Inflammatory macrophage treated with lipopolysaccharide for 1 hour (primary cell): ENCODE data around the gene KLF6.
"Not testable (repeated sequence)": the region's sequence is repeated elsewhere in the genome, so short reads cannot be mapped to it uniquely, and the experiment has no call there.

Source experiments
- DNase-seq, 2 donors: peaks; one replicate each; pipeline ENCODE4 v3.0.0-alpha.2; 2020 to 2022

The KLF6 gene

DNA sequence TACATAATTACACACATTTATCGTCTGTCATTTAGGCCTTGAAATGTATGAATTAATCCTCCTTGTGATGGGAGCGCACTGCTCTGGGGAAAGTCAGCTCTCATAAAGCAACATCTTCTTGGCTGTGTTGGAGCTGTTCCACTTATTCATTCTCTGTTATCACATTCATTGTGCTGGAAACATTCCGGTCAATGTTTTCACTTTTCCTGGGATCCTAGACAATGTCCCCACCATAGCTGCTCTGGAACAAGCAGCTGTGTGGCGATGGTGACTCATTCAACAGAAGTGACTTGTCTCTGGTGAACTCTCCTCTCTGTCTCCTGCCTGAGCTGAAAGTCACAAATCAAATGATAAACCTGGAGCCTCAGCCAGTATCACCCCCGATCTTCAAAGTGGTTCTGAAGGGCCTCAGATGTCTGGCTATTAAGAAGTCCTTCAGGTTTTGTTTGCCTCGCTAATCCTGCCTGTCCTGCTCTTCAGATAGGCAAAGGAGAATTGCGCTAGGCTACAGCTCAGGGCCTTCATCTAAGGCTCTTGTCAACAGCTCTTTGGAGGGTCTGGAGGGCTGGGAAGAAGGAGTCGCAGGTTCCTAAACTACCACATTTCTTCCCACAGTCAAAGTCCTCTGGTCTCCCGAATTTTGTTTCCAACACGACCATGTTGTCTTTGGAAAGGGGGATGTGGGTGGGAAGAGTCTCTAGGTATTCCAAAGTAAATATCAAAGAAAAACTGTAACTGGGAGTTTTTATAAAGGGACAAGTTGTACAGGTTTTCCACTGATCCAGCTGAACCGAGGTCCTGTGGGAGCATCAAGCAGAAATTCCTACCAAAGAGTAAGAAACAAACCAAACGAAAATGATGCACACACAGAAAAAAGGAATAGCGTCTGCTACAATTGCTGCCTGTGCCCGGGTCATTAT is 29.3 kb downstream of the KLF6 start:
- DNase-seq: no peak

DNA sequence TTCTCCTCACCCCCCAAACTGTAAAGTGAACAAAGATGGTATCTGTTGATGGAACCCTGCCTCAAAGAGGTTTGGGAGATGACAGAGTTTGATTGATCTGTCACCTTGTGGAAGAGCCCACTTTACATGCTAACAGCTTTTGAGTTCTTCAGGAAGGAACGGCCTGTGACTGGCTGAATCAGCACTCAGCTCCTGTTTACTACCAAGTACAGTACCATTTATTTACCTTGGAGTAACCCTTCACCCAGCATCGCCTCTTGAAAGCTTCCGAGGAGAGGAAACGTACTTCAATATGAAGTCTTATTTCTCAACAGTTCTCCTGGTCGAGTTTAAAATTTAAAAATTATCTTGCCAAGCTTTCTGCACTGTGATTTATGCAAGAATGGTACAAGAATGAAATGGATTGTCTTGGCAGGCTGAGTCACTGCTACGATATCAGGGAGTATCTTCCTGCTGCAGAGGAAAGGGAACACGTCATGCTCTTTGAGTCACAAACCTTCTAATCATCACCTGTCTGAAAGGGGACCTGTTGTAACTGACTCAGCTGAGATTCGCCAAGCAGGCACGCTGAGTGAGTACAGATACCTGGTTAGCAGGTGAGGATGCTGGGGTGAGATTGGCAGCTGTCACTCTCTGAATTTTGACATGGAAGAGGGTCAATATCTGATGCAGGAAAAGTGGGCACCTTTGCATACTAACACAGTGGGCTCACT is 30.1 kb downstream of the KLF6 start:
- DNase-seq: no peak

DNA sequence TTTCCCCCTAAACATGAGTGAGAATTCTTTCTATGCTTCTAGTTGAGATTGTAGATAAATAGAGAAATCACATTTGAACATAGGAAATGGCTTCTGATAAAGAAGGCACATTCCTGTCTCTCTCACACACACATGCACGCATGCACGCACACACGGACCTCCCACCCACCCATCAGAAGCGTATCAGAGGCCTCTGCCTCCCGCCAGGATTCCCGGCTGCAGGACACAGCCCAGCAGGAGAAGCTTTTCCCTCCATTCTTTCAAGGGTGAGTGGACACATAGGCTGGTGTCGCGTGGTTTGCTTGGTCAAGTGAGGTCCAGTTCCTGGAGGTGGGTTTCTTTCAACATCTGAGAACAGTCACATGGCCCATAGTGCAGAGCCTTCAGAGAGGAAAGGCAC is 34.2 kb downstream of the KLF6 start:
- DNase-seq: no peak

DNA sequence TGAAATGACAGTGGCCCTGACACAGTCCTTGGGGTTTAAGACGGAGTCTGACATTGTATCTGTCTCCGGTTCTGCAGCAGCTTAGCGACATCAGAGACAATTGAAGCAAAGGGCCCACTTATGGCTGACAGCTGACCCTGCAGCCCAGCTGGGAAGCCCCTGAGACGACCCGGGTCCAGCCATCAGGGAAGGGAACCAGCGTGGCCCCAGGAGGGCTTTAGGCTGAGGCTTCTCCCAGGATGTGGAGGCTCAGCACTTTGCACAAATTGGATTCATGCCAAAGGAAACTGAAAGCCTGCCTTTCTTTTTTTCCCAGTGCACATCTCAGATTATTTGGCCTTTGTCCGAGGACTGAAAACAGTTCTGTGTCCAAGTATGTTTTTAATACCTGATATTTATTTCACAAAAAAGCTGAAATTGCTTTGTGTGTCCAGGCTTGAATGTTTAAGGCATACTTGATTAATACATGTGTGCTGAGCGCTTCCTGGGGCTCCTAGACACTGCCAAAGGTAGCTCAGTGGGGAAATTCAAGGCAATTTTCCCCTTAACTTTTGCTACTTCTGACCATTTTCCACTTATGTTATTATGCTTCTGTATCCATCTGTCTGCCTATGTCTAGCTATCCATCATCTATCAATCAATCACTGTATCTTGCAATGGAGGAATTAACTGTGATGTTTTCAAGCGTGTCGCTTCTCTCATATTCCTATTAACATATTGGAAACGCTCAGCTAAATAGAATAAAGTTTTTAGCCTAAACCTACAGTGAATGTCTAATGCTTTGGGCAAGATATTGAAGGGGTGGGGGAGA is 34.8 kb downstream of the KLF6 start:
- peak in 1 of 2 donors; percentile 52 for DNase-seq

DNA sequence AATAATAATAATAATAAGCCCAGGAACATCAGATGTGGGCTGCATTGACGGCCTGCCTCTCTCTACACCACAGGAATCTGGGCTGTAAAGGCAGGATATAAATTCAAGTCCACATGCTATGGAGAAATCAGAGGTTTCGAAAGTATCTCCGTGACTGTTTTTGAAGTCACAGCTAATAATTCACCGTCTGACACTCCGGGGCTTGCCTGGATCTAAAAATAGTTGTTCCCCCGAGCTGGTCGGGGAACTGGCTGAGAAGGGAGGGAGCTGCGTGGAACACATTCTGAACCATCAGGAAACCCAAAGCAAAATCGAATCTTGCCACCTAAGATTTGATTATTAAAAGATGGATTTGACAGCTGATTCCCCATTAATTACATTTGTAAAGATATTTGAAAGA is 35.4 kb downstream of the KLF6 start:
- DNase-seq: peak; percentile 66 to 88

DNA sequence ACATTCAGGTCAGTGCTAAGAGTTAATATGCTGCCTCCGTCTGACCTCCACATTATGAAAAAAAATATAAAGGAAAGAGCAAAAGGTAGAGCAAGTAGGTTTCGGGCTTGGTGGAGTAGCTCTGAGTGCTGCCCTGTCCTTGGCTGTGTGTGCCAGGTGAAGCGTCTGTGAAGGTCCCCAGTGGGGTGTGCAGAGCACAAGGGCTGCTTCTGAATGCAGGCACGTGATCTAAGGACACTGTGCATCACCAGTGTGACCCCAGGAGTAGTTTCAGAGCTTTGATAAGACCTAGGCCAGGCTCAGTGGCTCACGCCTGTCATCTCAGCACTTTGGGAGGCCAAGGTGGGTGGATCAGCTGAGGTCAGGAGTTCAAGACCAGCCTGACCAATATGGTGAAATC is 36.0 kb downstream of the KLF6 start:
- no peak for DNase-seq

DNA sequence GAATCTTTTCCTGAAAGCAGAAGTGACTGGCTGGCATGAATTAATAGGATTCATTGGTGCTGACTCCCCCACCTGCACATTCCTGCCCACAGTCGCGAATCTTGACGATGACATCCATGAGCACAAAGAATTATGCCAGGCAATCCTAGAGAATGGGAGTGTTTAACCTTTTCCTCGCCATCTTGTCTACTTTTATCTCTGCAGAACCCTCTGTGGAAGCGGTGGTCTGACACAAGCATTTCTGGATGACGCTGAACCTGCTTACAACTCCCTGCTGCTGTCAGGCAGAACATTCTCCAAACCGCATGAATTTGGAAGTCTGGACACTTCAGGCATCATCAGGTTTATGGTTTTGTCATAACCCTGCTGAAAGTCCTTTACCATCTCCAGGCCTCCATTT is 36.5 kb downstream of the KLF6 start:
- DNase-seq: no peak

DNA sequence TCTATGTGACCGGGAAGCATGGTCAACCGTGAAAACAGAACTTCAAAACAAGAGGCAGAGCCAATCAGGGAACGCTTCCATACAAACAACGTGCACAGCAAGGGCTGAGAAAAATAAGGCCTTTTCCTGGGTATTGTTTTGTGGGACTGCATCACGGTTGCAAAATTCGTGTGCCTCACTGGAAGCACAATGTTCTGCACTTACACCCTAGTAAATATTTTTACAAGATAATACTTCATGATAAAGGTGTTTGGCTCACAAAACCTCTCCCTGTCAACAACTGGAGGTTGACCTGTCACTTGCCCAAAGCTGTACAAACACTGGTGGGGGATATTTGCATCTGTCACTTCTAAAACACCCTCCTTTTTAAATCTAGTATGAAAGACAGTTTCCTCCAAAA is 37.0 kb downstream of the KLF6 start:
- DNase-seq: no peak

DNA sequence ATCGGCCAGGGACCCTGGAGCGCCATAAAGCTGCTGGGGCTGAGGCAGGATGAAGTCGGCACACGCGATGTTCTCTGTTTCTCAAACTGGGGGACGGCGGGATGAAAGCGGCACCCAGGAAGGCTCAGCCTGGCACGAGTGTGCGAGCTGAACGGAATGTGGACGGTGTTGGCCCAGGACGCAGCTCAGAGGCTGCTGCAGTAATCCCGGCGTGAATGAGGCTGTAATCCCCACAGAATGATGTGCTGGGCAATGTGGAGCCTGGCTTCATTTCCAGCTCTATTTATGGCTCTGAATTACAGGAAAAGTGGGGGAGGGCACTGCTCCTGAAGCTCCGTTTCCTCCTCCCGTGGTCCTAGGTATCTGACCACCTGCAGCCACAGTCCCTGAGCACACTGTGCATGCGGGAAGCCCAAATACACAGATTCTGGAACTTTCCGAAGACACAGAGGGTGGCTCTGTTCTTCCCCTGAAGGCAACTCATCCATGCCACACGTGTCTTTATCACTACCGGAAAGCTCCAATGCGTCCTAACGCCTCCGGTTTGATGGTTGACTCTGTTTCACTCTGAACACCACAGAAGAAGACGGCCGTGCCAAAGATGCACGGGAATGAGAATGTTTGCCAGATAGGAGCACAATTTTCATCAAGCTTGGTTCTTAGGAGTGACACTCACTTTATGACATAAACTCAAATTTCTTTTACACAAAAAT is 37.6 kb downstream of the KLF6 start:
- DNase-seq: no peak

DNA sequence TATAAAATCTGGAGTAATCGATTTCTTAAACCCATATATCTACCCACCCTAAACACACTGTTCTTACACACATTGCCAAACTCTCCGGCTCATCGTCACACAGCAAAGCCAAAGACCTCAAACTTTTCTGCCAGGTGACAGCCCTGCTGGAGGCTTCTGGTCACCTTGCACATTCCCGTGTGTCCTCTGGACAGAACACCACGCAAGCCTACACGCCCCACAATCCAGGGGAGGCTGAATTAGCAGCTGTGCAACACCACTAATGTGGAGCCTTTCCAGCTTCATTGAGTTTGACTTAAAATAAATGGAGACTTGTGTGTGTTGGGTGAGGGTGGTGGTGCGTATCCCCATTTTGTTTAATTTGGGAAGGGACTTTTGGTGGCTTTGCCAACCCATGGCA is 38.4 kb downstream of the KLF6 start:
- no peak for DNase-seq

DNA sequence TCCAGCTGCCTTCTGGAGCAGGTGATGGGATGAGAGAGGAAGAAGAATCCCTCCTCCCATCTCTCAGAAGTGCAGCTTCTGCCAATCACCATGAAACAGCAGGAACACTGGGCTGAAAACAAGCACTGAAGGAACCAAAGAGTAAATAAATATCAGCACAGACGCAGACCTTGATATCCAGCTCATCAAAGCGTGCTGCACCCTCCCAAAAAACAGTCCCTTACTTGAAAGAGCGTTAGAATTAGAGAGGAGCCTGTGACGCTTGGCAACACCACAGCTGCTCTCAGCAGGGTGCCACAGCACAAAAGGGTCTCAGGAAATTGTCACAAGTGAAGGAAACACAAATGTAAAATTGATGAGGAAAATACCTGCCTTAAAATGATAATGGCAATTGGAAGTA is 39.5 kb downstream of the KLF6 start:
- DNase-seq: no peak

DNA sequence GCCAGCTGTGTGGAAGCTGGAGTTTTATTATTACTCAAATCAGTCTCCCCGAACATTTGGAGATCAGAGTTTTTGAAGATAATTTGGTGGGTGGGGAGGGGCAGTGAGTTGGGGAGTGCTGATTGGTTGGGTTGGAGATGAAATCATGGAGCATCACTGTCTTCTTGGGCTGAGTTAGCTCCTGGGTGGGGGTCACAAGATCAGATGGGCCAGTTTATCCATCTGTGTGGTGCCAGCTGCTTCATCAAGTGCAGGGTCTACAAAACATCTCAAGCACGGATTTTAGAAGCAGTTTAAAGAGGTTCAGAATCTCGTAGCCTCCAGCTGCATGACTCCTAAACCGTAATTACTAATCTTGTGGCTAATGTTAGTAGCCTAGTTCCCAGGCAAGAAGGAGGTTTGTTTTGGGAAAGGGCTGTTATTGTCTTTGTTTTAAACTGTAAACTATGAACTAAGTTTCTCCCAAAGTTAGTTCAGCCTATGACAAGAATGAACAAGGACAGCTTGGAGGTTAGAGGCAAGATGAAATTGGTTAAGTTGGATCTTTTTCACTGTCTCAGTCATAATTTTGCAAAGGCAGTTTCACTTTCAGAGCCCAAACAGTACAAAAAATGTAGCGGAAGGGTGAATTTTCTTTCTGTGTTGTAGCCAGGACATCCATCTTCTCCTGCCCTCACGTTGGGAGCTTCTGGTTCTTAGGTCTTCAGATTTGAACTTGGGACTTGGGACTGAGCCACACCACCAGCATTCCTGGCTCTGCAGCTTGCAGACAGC is 43.1 kb downstream of the KLF6 start:
- no peak for DNase-seq

DNA sequence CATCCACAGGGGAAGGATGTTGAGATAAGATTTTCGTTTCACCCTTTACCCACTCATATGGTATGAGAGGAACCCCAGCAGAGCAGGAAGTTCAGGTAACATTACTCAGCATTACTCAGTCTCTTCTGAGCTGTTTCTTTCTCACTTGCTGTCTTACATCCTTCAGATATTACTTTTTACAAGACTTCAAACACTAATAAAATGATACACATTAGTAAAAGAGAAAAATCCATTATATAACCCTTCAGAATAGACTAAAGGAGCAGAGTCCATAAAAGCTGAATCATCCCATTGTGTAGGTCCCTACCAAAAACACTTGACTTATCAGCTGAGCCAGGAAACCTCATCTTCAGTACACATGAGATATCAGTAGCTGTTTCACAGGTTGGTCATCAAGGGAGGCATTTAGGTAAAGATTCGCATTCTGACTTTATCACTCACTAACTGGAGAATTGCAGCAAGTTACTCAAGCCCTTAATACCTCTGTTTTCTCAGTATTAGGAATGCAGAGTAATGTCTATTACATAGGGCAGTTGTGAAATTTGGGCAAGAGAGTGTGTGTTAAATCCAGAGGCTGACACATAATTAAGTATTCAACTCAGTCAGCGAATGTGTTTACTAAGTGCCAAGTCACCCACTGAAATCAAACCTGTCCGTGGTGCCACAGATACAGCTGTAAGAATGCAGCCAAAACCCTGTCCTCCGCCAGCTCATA is 44.7 kb downstream of the KLF6 start:
- peak; percentile 84 to 89 for DNase-seq

DNA sequence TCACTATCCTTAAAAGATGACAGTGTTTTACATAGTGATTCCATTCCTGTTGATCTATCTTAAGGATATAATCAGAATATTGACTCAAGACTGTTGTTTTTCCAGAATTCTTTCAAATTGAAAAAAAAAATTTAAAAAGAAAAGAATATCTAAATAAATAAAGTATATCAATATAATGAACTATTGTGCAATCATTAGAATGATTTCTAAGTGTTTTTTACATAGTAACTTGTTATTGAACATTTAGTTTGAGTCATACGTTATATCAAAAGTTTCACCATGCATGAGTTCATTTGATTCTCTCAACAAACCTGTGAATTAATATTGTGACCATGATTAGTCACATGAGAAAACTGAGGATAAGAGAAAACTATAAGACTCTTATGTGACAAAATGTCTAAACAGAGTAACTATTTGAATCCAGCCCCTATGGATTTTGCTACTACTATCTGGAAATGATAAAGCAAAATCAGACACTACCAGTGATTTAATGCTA is 46.1 kb downstream of the KLF6 start:
- no peak for DNase-seq

DNA sequence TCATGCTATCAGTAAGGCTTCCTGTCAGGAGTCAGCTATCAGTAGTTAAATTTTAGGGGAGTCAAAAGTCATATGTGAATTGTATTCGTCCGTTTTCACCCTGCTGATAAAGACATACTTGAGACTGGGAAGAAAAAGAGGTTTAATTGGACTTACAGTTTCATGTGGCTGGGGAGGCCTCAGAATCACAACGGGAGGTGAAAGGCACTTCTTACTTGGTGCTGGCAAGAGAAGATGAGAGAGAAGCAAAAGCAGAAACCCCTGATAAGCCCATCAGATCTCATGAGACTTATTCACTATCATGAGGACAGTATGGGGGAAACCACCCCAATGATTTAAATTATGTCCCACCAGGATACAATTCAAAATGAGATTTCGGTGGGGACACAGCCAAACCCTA is 47.1 kb downstream of the KLF6 start:
- no peak for DNase-seq

DNA sequence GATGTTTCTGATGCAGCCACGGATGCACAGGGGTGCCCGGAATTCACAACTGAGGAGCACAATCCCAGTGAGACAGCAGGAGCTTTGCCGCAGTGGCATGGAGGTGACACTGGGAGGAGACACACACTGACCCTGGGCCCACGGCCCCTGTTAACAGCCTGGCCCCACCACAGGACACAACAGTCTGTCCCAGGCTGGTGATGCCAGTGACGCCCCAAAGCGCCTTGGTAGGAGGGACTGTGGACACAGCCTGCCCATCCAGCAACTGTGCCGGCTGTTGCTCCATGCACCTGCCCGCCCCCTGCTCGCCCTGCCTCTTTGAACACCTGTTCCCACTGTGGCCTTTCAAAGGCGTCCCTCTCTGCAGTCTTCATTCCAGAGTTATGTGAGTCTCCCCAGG is 49.8 kb downstream of the KLF6 start:
- no peak for DNase-seq

DNA sequence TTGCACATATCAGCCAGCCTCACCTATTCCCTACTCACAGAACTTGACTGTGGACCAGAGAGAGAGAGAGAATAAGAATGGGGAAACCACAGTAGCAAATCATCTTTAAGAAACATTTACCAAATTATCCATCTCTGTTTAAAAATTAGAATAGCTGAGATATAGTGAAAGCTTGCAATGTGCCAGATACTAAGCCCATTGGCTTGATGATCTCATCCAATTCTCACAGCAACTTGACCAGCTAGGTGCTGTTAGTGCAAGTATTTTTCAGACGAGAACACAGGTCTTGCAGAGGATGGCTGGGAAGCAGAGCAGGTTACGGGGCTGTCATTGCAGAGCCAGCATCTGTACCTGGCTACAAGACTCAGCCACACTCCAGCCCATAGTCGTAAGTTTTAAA is 50.9 kb downstream of the KLF6 start:
- DNase-seq: no peak

DNA sequence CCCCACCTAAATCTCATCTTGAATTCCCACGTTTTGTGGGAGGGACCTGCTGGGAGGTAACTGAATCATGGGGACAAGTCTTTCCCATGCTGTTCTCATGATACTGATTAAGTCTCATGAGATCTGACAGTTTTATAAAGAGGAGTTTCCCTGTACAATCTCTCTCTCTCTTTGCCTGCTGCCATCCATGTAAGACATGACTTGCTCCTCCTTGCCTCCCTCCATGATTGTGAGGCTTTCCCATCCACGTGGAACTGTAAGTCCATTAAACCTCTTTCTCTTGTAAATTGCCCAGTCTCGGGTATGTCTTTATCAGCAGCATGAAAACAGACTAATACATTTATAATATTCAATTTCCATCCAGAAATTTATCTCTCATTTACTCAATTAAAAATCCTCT is 52.8 kb downstream of the KLF6 start:
- not testable (repeated sequence) for DNase-seq

DNA sequence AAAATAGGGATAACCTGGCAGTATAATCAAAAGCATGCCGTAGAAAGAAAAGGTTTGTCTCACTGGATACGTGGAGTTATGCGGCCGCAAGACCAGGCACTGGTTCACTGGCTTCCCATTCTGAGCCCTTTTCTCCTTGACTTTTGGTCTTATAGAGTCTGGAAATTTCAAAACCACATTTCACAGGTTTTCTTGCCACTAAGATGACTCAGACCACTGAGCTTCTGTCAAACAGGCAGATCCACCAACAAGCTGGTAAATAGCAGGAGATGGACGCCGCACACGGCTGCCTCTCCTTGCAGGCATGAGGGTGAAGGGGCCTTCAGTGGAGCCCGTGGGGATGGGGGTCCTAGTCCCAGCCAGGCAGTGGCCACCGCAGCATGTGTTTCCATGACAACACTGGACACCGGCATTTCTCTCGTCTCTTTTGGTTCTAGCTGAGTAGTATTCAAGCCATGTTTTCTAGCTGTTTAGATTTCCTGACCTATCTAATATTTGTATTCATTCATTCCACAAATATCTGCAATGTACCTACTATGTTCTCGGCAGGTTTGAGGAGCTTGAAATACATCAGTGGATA is 55.5 kb downstream of the KLF6 start:
- DNase-seq: peak; percentile 33 to 69

DNA sequence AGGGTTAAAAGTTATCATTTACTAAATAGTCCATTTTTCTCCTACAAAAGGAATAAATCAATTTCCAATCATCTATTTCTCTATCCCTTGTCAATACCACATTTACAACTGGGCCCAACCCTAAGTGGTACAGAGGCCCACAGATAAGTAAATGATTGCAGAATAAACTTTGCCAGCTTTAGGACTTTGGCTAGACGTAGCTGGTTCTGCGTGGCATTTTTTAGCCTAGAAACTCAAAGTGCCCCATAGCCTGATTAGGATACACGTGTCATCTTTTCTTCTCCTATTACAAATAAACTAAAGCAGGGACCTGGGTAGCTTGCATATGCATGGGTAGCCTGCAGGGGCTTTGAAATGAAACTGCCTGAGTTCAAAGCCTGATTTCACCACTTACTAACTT is 56.4 kb downstream of the KLF6 start:
- DNase-seq: no peak

DNA sequence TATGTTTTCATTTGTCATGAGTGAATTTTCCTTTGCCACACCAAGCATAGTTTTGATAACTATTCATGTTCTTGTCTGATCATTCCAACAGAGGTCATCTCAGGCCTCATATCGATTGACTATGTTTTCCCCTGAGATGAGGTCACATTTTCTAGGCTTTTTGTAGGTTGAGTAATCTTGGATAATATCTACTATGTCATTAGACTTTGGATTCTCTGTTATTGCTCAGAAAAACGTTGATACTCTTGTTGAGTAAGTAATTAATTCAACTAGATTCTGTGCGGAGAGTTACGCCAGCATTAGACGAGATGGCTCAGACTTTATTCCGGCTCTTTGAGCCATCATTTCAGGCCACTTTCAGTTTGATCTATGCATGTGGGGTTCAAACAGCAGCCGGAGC is 57.7 kb downstream of the KLF6 start:
- DNase-seq: peak; percentile 25 to 40
